GM10847 (cell line): Measurements from ENCODE around the gene NFE2L2.

ENCODE experiments used
- POLR2A ChIP-seq: IDR thresholded peaks from 2 replicates; pipeline ENCODE4 v1.6.1; 2011; ENCODE audit not compliant: insufficient read length; ENCODE audit errors: extremely low read depth

Gene NFE2L2

GRCh38 chr2:177263451-177264208 is 897 bp downstream of the NFE2L2 start:
- TF ChIP-seq POLR2A, result peak; percentile 37

- TF ChIP-seq POLR2A, result no peak
Observed at GRCh38 chr2:177262958-177263450, 1.5 kb downstream of the NFE2L2 start.

GRCh38 chr2:177262092-177262491 is 2.4 kb downstream of the NFE2L2 start:
- TF ChIP-seq POLR2A, result no peak

GRCh38 chr2:177261116-177262060 is 3.1 kb downstream of the NFE2L2 start:
- TF ChIP-seq POLR2A, result no peak

- no peak for TF ChIP-seq POLR2A
Observed at GRCh38 chr2:177260379-177260778, 4.1 kb downstream of the NFE2L2 start.

- TF ChIP-seq POLR2A, result no peak
Observed at GRCh38 chr2:177258059-177258458, 6.5 kb downstream of the NFE2L2 start.

- no peak for TF ChIP-seq POLR2A
Observed at GRCh38 chr2:177257471-177257870, 7.1 kb downstream of the NFE2L2 start.

- no peak for TF ChIP-seq POLR2A
Observed at GRCh38 chr2:177256695-177257094, 7.8 kb downstream of the NFE2L2 start.

GRCh38 chr2:177256026-177256425 is 8.5 kb downstream of the NFE2L2 start:
- no peak for TF ChIP-seq POLR2A

GRCh38 chr2:177255227-177255601 is 9.3 kb downstream of the NFE2L2 start:
- no peak for TF ChIP-seq POLR2A

GRCh38 chr2:177254433-177255226 is 9.9 kb downstream of the NFE2L2 start:
- TF ChIP-seq POLR2A, result no peak

- no peak for TF ChIP-seq POLR2A
Observed at GRCh38 chr2:177253704-177254103, 10.8 kb downstream of the NFE2L2 start.

- TF ChIP-seq POLR2A, result no peak
Observed at GRCh38 chr2:177252808-177253531, 11.6 kb downstream of the NFE2L2 start.

- no peak for TF ChIP-seq POLR2A
Observed at GRCh38 chr2:177251165-177251542, 13.4 kb downstream of the NFE2L2 start.

GRCh38 chr2:177250461-177250860 is 14.1 kb downstream of the NFE2L2 start:
- no peak for TF ChIP-seq POLR2A

GRCh38 chr2:177249038-177249437 is 15.5 kb downstream of the NFE2L2 start:
- no peak for TF ChIP-seq POLR2A
